Effector CD8-positive, alpha-beta T cell (primary cell): ENCODE data around the gene GALNT1.
"Not testable (repeated sequence)": the region's sequence is repeated elsewhere in the genome, so short reads cannot be mapped to it uniquely, and the experiment has no call there.

Experiments used
- DNase-seq: peaks from one replicate; lab custom pipeline; 2025; lab: John Stamatoyannopoulos, UW
- total RNA-seq, 4 experiments: gene quantifications; one replicate each; lab custom pipeline; 2026; lab: John Stamatoyannopoulos, UW

Gene GALNT1
- 68.2 to 182 (median 123) reads per million in 4 experiments for total RNA-seq

DNA sequence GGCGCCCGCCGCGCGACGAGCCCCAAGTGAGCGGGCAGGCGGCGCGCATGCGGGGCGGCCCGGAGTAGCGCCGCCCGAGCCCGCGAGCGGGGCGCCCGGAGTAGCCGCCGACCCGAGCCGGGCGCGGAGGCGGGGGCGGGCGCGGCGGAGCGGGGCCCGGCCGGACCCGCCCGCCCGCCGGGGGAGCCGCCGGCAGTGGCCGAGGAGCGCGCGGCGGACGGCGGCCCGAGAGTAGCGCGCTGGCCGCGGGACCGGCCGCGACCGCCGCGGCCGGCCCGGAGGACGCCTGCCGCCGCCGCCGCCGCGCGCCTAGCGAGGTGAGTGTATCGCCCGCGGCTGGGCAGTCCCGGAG is at the start of gene GALNT1:
Gene GALNT1, plus strand, starts transcription at position 195 of the 352 bp plus-strand sequence. CDS start 72,923 bp downstream, outside the sequence.
- DNase-seq, result no peak

DNA sequence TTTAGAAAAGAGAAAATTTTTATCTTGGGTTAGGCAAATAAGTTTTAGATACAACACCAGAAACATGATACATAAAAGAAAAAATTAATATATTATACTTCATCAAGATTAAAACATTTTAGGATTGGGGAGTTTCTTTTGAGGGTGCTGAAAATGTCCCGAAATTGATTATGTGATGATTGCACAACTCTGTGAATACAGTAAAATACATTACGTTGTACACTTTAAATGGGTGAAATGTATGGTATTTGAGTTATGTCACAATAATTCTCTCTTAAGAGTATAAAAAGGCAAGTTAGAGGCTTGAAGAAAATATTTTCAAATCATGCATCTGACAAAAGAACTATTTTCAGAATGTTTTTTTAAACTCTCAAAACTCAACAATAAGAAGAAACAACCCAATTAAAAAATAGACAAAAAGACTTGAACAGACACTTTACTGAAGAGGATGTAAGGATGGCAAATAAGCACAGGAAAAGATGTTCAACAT is 47.6 kb upstream of the GALNT1 start:
- no peak for DNase-seq

DNA sequence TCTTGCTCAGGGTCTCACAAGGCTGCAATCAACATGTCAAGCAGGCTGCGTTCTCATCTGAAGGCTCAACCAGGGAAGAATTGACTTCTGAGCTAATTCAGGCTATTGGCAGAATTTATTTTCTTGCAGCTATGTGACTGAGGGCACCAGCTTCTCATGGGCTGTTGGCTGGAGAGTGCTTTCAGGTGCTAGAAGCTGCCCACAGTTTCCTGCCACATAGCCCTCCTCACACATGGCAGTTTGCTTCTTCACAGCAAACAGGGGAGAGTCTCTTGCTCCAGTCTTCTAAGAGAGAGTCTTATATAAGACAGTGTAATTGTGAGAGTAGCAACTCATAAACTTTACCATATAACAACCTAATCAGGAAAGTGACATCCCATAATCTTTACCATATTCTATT is 46.2 kb upstream of the GALNT1 start:
- DNase-seq, result no peak

DNA sequence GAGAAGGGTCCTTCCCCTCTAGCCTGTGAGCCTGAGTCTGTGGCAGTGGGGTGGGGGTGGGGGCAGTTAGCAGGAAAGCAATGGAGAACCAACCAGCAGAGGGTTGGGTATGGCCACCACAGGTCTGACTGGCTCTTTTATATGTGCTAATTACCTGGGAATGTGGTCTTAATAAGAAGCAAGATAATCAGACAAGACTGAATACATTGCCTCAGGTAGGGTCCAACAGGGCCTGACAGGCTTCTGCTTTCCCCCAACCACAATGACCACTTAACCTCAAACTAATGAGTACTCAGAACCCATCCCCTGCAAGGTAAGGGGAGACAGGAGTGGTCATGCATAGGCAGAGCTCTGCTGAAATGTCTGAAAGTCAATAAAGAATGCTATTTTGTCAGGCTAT is 39.2 kb upstream of the GALNT1 start:
- DNase-seq, result no peak

GRCh38 chr18:35547008-35547605 is 34.4 kb upstream of the GALNT1 start:
- no peak for DNase-seq

GRCh38 chr18:35549564-35549963 is 32.0 kb upstream of the GALNT1 start:
- no peak for DNase-seq

- DNase-seq, result no peak
Measured at GRCh38 chr18:35553300-35553699, 28.2 kb upstream of the GALNT1 start.

- not testable (repeated sequence) for DNase-seq
Measured at GRCh38 chr18:35555538-35555937, 26.0 kb upstream of the GALNT1 start.

DNA sequence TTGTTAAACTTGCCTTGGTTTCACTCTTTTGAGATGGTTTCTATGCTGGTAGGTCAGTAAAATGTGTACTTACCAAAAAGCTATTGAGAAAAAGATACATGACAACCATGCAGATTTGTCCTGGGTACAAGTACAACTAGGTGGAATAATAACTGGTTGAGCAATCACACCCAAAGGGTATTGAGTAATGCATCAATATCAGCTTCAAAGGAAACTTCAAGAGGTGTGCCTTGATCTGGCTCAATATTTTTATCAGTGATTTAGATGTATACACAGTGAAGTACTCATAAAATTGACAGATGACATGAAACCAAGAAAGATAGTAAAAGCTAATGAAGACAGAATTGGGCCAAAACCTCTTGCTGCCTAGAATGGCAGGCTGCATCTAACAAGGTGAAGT is 21.7 kb upstream of the GALNT1 start:
- DNase-seq, result no peak

- no peak for DNase-seq
Measured at GRCh38 chr18:35564795-35565453, 16.6 kb upstream of the GALNT1 start.

DNA sequence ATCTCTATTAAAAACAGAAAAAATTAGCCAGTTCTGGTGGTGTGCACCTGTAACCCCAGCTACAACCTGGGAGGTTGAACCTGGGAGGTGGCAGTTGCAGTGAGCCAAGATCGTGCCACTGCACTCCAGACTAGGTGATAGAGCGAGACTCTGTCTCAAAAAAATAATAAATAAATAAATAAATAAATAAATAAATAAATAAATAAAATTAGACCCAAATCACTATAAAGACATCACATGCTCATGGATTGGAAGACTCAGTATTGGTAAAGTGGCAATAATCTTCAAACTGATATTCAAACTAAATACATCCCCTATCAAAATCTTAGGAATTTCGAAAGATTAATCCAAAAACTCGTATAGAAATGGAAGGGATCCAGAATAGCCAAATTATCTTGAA is 15.5 kb upstream of the GALNT1 start:
- no peak for DNase-seq

DNA sequence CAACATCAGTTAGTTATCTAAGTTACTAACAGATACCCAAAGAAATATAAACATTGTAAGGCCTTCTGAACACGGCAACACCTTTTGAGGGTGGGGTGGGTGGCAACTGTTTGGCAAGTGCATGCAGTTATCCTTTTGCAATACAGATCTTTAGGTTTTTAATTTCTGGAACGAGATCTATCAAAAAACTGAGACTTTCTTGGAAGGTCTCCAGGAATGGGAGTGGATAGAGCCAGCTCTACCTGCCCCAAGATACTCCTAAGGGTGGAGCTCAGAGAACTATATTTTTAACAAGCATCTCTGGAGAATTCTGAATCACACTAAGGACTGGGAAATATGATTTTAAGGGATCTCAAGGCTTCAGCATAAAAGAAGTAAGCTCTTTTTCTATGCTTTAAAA is 11.4 kb upstream of the GALNT1 start:
- DNase-seq, result no peak

DNA sequence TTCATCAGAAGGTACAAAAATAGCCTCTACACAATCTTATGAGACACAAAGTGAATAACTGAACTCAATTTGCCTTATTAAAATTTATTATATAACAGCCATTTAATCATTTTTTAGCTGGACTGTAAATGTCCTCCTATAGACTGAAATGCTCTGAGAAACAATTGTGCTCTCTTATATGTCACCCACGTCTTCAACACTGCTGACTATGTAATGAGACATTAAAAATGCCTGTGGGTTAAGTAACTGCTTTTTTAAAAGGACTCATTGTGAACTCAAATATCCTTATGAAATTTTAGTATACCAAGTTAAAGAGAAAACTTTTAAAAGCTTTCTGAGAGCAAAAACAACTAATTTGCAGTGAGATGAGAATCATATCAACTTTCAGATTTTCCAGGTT is 10.4 kb upstream of the GALNT1 start:
- no peak for DNase-seq

DNA sequence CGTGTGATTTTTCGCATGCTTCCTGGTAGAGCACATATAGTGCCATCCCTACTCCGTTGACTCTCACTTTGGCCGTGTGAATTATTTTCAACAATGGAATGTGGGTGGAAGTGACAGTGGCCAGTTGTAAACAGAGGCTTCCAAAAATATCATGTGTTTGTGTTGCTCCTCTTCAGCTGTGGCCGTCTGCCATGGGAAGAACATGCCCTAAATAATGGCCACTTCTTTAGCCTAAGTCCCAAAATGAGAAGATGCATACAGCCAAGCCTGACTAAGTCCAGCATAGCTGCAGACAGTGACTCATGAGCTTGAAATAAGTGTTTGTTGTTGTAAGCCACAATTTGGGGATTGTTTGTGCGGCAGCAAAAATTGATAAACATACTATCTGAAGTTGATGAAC is 8.9 kb upstream of the GALNT1 start:
- no peak for DNase-seq

- no peak for DNase-seq
Measured at GRCh38 chr18:35573531-35573930, 8.0 kb upstream of the GALNT1 start.

GRCh38 chr18:35576240-35576845 is 5.2 kb upstream of the GALNT1 start:
- not testable (repeated sequence) for DNase-seq

DNA sequence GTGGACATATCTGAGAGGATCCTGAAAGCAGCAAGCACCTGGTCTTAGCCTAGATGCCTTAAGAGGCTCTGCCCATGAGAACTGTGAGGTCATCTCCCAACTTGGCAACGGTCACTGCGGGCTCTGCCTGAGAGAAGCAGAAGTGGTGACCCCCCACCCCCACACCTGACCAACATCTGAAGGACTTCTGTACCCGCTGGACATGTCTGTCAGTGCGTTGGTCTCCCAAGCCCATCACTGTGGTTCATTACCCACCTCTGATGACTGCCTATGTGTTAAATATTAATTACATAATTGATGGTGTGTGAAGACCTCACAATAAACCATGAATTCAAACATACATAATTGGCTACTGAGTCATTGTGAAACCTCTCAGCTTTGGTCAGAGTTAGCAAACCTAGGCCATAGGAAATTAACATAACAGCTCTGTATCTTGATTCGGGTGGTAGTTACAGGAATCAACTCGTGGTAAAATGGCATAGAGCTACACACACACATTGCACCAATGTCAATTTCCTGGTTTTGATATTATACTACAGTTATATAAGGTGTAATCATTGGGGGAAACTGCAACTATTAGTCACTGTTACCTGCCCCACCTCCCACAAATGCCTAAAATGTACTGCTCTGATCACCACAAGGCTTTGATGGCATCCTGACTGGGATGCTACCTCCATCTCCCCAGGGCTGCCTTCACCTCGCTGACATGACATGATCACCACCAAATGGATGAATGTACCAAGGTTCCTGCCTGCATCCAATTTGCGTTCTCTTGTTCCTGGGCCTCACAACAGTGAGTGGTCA is 4.3 kb upstream of the GALNT1 start:
- no peak for DNase-seq

DNA sequence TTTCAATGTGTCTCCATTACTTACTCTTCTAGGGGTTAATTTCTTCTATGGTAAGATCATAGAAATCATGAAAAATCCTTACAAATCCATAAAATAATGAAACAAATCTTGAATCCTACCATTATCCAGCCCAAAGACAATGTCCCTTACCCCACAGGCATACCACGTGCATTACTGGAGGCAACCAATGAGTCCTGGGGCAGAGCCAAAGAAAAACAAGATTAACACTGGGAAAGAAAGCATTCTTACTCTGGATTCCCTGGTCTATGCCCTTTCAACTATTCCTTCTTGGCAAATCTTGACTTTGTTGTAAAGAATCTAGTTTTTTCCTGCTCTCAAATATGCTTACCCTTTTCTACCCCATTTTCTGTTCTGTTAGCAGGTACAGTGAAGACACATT is 3.1 kb upstream of the GALNT1 start:
- DNase-seq, result no peak

GRCh38 chr18:35578936-35579335 is 2.6 kb upstream of the GALNT1 start:
- no peak for DNase-seq

DNA sequence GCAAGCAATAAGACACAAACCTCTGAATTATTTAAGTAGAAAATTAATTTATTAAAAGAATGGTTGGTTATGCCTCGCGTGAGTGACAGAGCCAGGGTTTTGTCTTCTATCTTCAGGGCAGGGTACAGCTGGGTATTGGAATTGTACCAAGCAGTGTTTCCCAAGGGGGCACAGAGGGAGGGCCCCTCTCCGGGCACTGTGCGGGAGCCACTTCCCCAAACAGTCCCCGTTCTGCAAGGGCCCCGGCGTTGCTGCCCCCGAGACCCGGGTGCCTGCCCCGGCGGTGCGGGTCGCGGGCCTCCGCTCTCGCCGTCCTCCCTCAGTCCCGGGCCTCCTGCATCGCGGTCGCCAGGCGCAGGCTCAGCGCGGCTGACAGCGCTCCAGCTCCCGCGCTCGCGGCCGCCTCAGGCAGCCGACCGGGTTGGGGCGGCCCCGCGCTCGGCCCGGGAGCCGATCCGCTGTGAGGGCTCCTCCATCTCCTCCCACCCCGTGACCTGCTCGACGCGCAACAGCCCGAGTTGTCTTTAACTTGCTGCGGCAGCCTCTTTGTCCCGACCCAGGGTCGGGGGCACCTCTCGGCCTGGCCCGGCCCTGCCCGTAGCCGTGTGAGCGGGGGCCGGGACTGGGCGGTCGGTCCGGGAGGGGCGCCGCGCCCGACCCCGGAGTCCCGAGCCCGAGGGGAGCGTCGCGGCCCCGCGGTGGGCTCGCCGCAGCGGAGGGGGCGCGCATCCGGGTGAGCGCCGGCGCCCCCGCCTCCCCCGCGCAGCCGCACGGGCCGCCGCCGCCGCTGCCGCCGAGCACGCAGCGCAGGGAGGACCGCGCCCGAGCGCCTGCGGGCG is 620 bp upstream of the GALNT1 start:
- peak; percentile 23 for DNase-seq

DNA sequence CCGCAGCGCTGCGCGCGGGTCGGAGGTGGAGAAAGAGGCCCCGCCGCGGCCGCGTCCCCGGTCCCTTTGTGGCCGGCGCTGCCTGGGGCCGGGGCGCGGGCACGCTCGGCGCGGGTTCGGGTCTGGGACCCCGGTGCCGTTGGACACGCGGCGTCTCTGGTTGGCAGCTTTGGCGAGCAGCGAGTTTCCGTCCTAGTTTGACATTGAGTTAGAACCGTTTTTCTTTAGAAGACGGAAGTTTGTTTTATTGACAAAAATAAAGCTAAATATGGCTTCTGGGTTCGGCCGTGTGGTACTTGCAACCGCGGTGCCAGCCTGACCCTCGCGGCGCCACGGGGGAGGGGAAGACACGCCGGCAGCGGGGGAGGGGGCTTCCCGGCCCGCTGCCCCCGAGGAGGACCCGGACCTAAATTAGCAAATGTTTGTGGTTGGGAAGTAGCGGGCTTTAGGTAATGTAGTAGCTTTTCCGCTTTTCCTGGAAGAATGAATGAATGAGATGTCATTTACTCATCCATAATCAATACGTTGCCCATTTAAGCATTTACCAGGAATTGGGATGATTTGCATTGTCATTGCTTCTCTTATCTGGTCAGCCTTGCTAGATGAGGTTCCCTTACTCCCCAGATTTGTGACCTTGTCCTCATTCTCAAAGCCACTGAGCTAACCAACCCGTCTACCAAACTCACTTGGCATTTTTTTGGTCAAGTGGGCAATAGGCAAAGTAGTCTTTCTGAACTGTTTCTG is 530 bp downstream of the GALNT1 start:
- no peak for DNase-seq
